ENCODE results near the gene MRNIP. TPM values are rescaled to one million over a fixed set of nuclear protein-coding genes. Genes with fewer than 3 reads are reported as not detected.
A peak's percentile ranks its signal among the peaks of the same experiment; 100 is the strongest.

The MRNIP gene
- total and polyA plus RNA-seq, 2 of the 8 experiments (the other 6 are each of a cell fraction or from before 2014, with no cell fraction given), result 29.6 TPM

- H2AFZ ChIP-seq (ENCODE audit: low read length), result no peak overlapping the region
- peaks cover 8 to 10% of the 10 kb centered on the region in 2 experiments for H4K20me1 ChIP-seq (replicated peaks in 1 of 2; ENCODE audit: control insufficient read depth in 1 of 2, insufficient read depth in 2 of 2, low read length in 2 of 2)
- H2BK15ac ChIP-seq (ENCODE audit: low read length), result no peak overlapping the region
- H3K79me2 ChIP-seq (ENCODE audit: control insufficient read depth in 1 of 2, insufficient read depth in 2 of 2, low read length in 2 of 2), result no peaks in the 10 kb centered on the region
- no peak overlapping the region for H3K56ac ChIP-seq (replicated peaks; ENCODE audit: insufficient read length, low read depth, low read length)
- no peaks in the 10 kb centered on the region; the same call in 1 of the 2 replicates for H3K79me1 ChIP-seq (ENCODE audit: low read depth, low read length)
- no peak overlapping the region for H4K5ac ChIP-seq (ENCODE audit: insufficient read length, low read depth, low read length)
- H2AK5ac ChIP-seq (ENCODE audit: low read depth, low read length), result no peak overlapping the region
- H3K36me3 ChIP-seq (ENCODE audit: control insufficient read depth in 2 of 4, insufficient read depth in 4 of 4, low read length in 3 of 4), result peaks cover 31 to 75% (median 55%) of the 10 kb centered on the region in 4 experiments
- H3K27me3 ChIP-seq (replicated peaks in 1 of 4; ENCODE audit: control insufficient read depth in 3 of 4, extremely low read depth in 1 of 4, insufficient read depth in 3 of 4, low read length in 3 of 4), result no peaks in the 10 kb centered on the region
- ChIA-PET POLR2A (ENCODE audit: partially characterized antibody) (interaction anchor here (1.0 to 5.7 kb wide), 8 partner anchors 9 to 75 kb away, joined by 3 to 47 read pairs (median 6); partner anchors contain the start of gene SQSTM1), CTCF (ENCODE audit: partially characterized antibody) (interaction anchor here (0.7 to 1.9 kb wide), 8 partner anchors 11 to 496 kb away, joined by 3 to 8 read pairs (median 3); no protein-coding TSS in a partner anchor)
- no peak overlapping the region for H3K9ac ChIP-seq (replicated peaks in 1 of 4; ENCODE audit: extremely low read depth in 1 of 4, low read depth in 3 of 4, low read length in 3 of 4)
- FAIRE-seq (no peak), DNase-seq (ENCODE audit: low read depth in 1 of 2, low spot score in 2 of 2) (no peak)
- no peak overlapping the region for H3K4me2 ChIP-seq (ENCODE audit: insufficient read depth in 1 of 2, low read depth in 2 of 2, low read length in 2 of 2)
- WGBS, 2 experiments (ENCODE audit: extremely low coverage in 1 of 2, insufficient coverage in 1 of 2, insufficient read length in 1 of 2, insufficient replicate concordance in 2 of 2, low coverage in 1 of 2, low lambda C conversion rate in 2 of 2, missing lambda C conversion rate in 1 of 2), result 91% methylated on average over 23 of the region's 23 CpGs; no CpG with 5 or more reads in 1 of the 2 experiments
- no peak overlapping the region for H3K14ac ChIP-seq (ENCODE audit: insufficient read length)
- no peak overlapping the region for H3K4ac ChIP-seq (replicated peaks; ENCODE audit: insufficient read length, low read depth, low read length)
- H2BK12ac ChIP-seq (ENCODE audit: low read depth, low read length), result no peak overlapping the region
- no peak overlapping the region for H3K18ac ChIP-seq (ENCODE audit: extremely low read depth, low read length)
- peak overlapping the region; percentile 4; the same call in 1 of the 2 replicates for H4K8ac ChIP-seq (ENCODE audit: extremely low read depth, insufficient read depth, low read length)
- no peak overlapping the region for H2BK20ac ChIP-seq (ENCODE audit: low read length)
- H4K91ac ChIP-seq (replicated peaks; ENCODE audit: insufficient read length, low read length), result no peak overlapping the region
- H2BK5ac ChIP-seq (ENCODE audit: low read depth, low read length), result no peak overlapping the region
- H3K27ac ChIP-seq (ENCODE audit: low read depth, low read length), result no peak overlapping the region
- no peak overlapping the region for H3K4me3 ChIP-seq (ENCODE audit: extremely low read depth in 1 of 4, insufficient read depth in 2 of 4, low read depth in 3 of 4, low read length in 4 of 4)
- H3K9me3 ChIP-seq (ENCODE audit: insufficient read depth in 2 of 2, low read depth in 1 of 2, low read length in 1 of 2), result no peaks in the 10 kb centered on the region; a peak in 1 of 4 replicates
- no peak overlapping the region for H2BK120ac ChIP-seq (replicated peaks; ENCODE audit: low read depth, low read length)
- H3K4me1 ChIP-seq (replicated peaks in 1 of 4; ENCODE audit: control insufficient read depth in 3 of 4, insufficient read depth in 4 of 4, low read length in 3 of 4), result peaks cover 0 to 3% (median 1%) of the 10 kb centered on the region in 4 experiments; a peak in 4 of 7 replicates
- H3K23ac ChIP-seq (ENCODE audit: insufficient read length), result no peak overlapping the region
- H3K23me2 ChIP-seq (ENCODE audit: low read depth, low read length), result no peaks in the 10 kb centered on the region
- TF ChIP-seq SRF (IDR thresholded peaks at IDR 0.05; ENCODE audit: low read depth, low read length) (no peak), CHD1 (IDR thresholded peaks at IDR 0.05; ENCODE audit: low read depth, low read length) (no peak), RXRA (IDR thresholded peaks at IDR 0.05; ENCODE audit: insufficient read depth, low read depth, low read length) (no peak), NRF1 (IDR thresholded peaks at IDR 0.05; ENCODE audit: low read depth, low read length) (no peak), POLR2A (IDR thresholded peaks at IDR 0.05; ENCODE audit: control extremely low read depth in 1 of 2, low read depth in 2 of 2, low read length in 2 of 2) (no peak; a peak in 1 of 3 replicates), ATF3 (IDR thresholded peaks at IDR 0.05; ENCODE audit: insufficient read depth, low read depth, low read length) (no peak)
Observed at GRCh38 chr5:179833056-179833708, 25.4 kb downstream of the MRNIP start.

All from H1 (cell line).